NOMO-1 treated with DMSO at 0.1 percent for 48 hours (cell line): ENCODE measurements around the gene CELF1.

Experiments used
- DNase-seq: peaks from one replicate; lab custom pipeline; 2025; ENCODE audit not compliant: unreplicated experiment; lab: John Stamatoyannopoulos, UW

CELF1 gene

GRCh38 chr11:47552566-47553405 is at the start of gene CELF1:
Gene CELF1 (minus strand): TSS chr11:47553132. CDS start chr11:47499523, 53,609 bp downstream.
- peak; percentile 89 for DNase-seq

- DNase-seq: no peak
Measured at GRCh38 chr11:47599902-47600301, 47.0 kb upstream of the CELF1 start.

GRCh38 chr11:47595967-47596366 is 43.0 kb upstream of the CELF1 start:
- no peak for DNase-seq

- no peak for DNase-seq
Measured at GRCh38 chr11:47595029-47595428, 42.1 kb upstream of the CELF1 start.

- no peak for DNase-seq
Measured at GRCh38 chr11:47593934-47594855, 41.3 kb upstream of the CELF1 start, which contains the start of gene C1QTNF4. Gene C1QTNF4 (minus strand): TSS chr11:47594411. CDS start chr11:47590810, 3,601 bp downstream.

GRCh38 chr11:47593492-47593933 is 40.6 kb upstream of the CELF1 start:
- no peak for DNase-seq

GRCh38 chr11:47592970-47593369 is 40.0 kb upstream of the CELF1 start:
- no peak for DNase-seq

- peak; percentile 48 for DNase-seq
Measured at GRCh38 chr11:47592251-47592650, 39.3 kb upstream of the CELF1 start.

GRCh38 chr11:47591764-47592163 is 38.8 kb upstream of the CELF1 start:
- DNase-seq: peak; percentile 80

GRCh38 chr11:47589977-47590861 is 37.3 kb upstream of the CELF1 start:
- DNase-seq: no peak

- DNase-seq: no peak
Measured at GRCh38 chr11:47589584-47589976, 36.6 kb upstream of the CELF1 start.

- DNase-seq: no peak
Measured at GRCh38 chr11:47589118-47589517, 36.2 kb upstream of the CELF1 start.

GRCh38 chr11:47587723-47588326 is 34.9 kb upstream of the CELF1 start:
- peak; percentile 91 for DNase-seq

GRCh38 chr11:47587039-47587716 is 34.2 kb upstream of the CELF1 start:
- DNase-seq: no peak

- no peak for DNase-seq
Measured at GRCh38 chr11:47586098-47586855, 33.3 kb upstream of the CELF1 start, which contains the start of gene FAM180B. Gene FAM180B (plus strand): TSS chr11:47586678. CDS start chr11:47586769, 91 bp downstream.

- no peak for DNase-seq
Measured at GRCh38 chr11:47583844-47584243, 30.9 kb upstream of the CELF1 start.

- peak; percentile 81 for DNase-seq
Measured at GRCh38 chr11:47578524-47579494, 25.9 kb upstream of the CELF1 start, which contains the start of the genes KBTBD4 and NDUFS3. Gene KBTBD4 (minus strand): TSS chr11:47578970. CDS start chr11:47578951, 19 bp downstream. Gene NDUFS3 (plus strand): TSS chr11:47579074. CDS start chr11:47579092, 18 bp downstream.
